ENCODE results near the gene RARB.

Gene RARB

DNA sequence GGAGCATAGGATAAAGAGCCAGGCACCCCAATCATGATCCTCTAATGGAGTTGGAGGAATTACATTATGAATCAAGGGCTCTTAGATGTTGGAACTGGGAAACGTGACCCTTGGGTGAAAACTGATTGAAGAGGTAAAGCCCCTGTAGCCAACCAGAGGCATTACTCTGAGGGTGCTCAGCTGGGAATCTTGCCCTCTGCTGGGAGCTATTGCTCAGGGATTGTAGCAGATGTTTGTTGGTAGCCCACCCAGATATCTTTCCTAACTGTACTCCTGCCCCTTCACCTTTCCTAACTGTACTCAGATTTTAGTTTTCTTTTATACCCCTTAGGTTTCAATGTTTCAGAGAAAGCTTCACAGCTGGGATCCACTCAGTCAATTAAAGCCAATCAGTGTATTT lies 74.2 kb downstream of the RARB start:
- no peak for DNase-seq (ENCODE audit: low read depth, low spot score)
- H3K9me3 ChIP-seq (ENCODE audit: insufficient read depth, low read length), result 0 out of 2 replicates have a peak, but pooled peaks cover 7% of the 10 kb centered on the region
- no peaks in the 10 kb centered on the region for H3K36me3 ChIP-seq (ENCODE audit: insufficient read depth, insufficient read length, low read length)
- H3K4me3 ChIP-seq (ENCODE audit: insufficient read length, low read depth), result no peak overlapping the region
- H3K9ac ChIP-seq (ENCODE audit: insufficient read length, low read depth), result no peak overlapping the region
- H3K27me3 ChIP-seq (ENCODE audit: insufficient read depth, insufficient read length), result no peaks in the 10 kb centered on the region
- no peaks in the 10 kb centered on the region for H3K4me1 ChIP-seq (ENCODE audit: insufficient read depth, insufficient read length)
- TF ChIP-seq ZNF274 (IDR thresholded peaks at IDR 0.05; ENCODE audit: low read depth, low read length) (no peak), SUZ12 (IDR thresholded peaks at IDR 0.05; ENCODE audit: extremely low read depth, insufficient read depth, insufficient read length) (no peak)

DNA sequence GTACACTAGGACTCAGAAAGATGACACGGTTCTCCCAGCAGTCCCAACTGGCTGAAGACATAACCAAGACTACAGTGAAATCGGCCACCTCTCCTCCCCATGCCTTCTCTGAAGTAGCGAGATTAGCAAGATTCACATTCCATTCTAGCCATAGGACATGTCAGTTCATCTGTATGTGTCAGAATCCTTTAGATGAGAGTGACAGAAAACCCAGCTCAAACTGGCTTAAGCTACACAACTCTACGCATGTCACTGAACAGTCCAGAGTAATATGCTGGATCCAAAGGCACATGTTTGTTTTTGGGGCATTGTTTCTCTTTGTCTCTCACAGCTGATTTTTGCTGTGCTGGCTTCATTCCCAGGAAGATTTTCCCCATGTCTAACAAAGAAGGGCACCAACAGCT lies 75.8 kb downstream of the RARB start:
- no peaks in the 10 kb centered on the region for H3K9me3 ChIP-seq (ENCODE audit: insufficient read depth, low read length)
- no peak for DNase-seq (ENCODE audit: low read depth, low spot score)
- H3K36me3 ChIP-seq (ENCODE audit: insufficient read depth, insufficient read length, low read length), result no peaks in the 10 kb centered on the region
- H3K4me1 ChIP-seq (ENCODE audit: insufficient read depth, insufficient read length), result peaks cover 2% of the 10 kb centered on the region
- H3K4me3 ChIP-seq (ENCODE audit: insufficient read length, low read depth), result no peak overlapping the region
- H3K9ac ChIP-seq (ENCODE audit: insufficient read length, low read depth), result no peak overlapping the region
- TF ChIP-seq YY1 (IDR thresholded peaks at IDR 0.05; ENCODE audit: insufficient read depth, insufficient read length) (no peak), ZNF274 (IDR thresholded peaks at IDR 0.05; ENCODE audit: low read depth, low read length) (no peak), SUZ12 (IDR thresholded peaks at IDR 0.05; ENCODE audit: extremely low read depth, insufficient read depth, insufficient read length) (no peak)
- no peaks in the 10 kb centered on the region for H3K27me3 ChIP-seq (ENCODE audit: insufficient read depth, insufficient read length)

- no peak for DNase-seq (ENCODE audit: low read depth, low spot score)
- Histone ChIP-seq H3K4me3 (ENCODE audit: insufficient read length, low read depth) (no peak overlapping the region), H3K4me1 (ENCODE audit: insufficient read depth, insufficient read length) (peaks cover 2% of the 10 kb centered on the region), H3K36me3 (ENCODE audit: insufficient read depth, insufficient read length, low read length) (no peaks in the 10 kb centered on the region), H3K9me3 (ENCODE audit: insufficient read depth, low read length) (no peaks in the 10 kb centered on the region), H3K9ac (ENCODE audit: insufficient read length, low read depth) (no peak overlapping the region), H3K27me3 (ENCODE audit: insufficient read depth, insufficient read length) (no peaks in the 10 kb centered on the region)
- TF ChIP-seq ZNF274 (IDR thresholded peaks at IDR 0.05; ENCODE audit: low read depth, low read length) (no peak), YY1 (IDR thresholded peaks at IDR 0.05; ENCODE audit: insufficient read depth, insufficient read length) (no peak), SUZ12 (IDR thresholded peaks at IDR 0.05; ENCODE audit: extremely low read depth, insufficient read depth, insufficient read length) (no peak)
Observed at GRCh38 chr3:25505581-25505980, 77.5 kb downstream of the RARB start.

GRCh38 chr3:25507811-25508210 lies 79.7 kb downstream of the RARB start:
- H3K36me3 ChIP-seq (ENCODE audit: insufficient read depth, insufficient read length, low read length), result no peaks in the 10 kb centered on the region
- DNase-seq (ENCODE audit: low read depth, low spot score), result no peak
- H3K4me3 ChIP-seq (ENCODE audit: insufficient read length, low read depth), result no peak overlapping the region
- no peak overlapping the region for H3K9ac ChIP-seq (ENCODE audit: insufficient read length, low read depth)
- H3K4me1 ChIP-seq (ENCODE audit: insufficient read depth, insufficient read length), result peaks cover 2% of the 10 kb centered on the region
- H3K27me3 ChIP-seq (ENCODE audit: insufficient read depth, insufficient read length), result no peaks in the 10 kb centered on the region
- TF ChIP-seq YY1 (IDR thresholded peaks at IDR 0.05; ENCODE audit: insufficient read depth, insufficient read length) (no peak), SUZ12 (IDR thresholded peaks at IDR 0.05; ENCODE audit: extremely low read depth, insufficient read depth, insufficient read length) (no peak), ZNF274 (IDR thresholded peaks at IDR 0.05; ENCODE audit: low read depth, low read length) (no peak)
- H3K9me3 ChIP-seq (ENCODE audit: insufficient read depth, low read length), result no peaks in the 10 kb centered on the region

GRCh38 chr3:25508433-25508832 lies 80.4 kb downstream of the RARB start:
- TF ChIP-seq SUZ12 (IDR thresholded peaks at IDR 0.05; ENCODE audit: extremely low read depth, insufficient read depth, insufficient read length), result no peak
- TF ChIP-seq YY1 (IDR thresholded peaks at IDR 0.05; ENCODE audit: insufficient read depth, insufficient read length), result no peak
- TF ChIP-seq ZNF274 (IDR thresholded peaks at IDR 0.05; ENCODE audit: low read depth, low read length), result no peak
- H3K9ac ChIP-seq (ENCODE audit: insufficient read length, low read depth), result no peak overlapping the region
- DNase-seq (ENCODE audit: low read depth, low spot score), result no peak

DNA sequence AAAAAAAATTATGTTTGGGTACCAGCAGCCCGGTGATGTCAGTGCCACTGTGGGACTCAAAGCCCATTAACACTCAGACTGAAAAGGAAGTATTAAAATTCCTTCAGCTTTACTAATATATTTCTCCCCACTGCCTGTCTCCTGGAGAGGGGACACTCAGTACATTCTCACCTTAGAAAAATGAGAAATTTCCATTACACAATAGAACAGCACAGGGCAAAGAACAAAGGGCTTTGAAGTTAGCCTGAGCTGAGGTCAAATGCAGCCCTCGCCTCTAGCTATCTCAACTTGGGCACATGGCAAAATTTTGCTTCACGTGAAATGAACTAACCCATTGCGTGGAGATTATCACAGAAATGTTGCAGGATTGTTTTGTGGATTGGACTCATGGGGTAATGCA lies 80.8 kb downstream of the RARB start:
- no peak for DNase-seq (ENCODE audit: low read depth, low spot score)
- H3K4me3 ChIP-seq (ENCODE audit: insufficient read length, low read depth), result no peak overlapping the region
- no peak overlapping the region for H3K9ac ChIP-seq (ENCODE audit: insufficient read length, low read depth)
- H3K27me3 ChIP-seq (ENCODE audit: insufficient read depth, insufficient read length), result no peaks in the 10 kb centered on the region
- H3K9me3 ChIP-seq (ENCODE audit: insufficient read depth, low read length), result no peaks in the 10 kb centered on the region
- TF ChIP-seq ZNF274 (IDR thresholded peaks at IDR 0.05; ENCODE audit: low read depth, low read length) (no peak), SUZ12 (IDR thresholded peaks at IDR 0.05; ENCODE audit: extremely low read depth, insufficient read depth, insufficient read length) (no peak), YY1 (IDR thresholded peaks at IDR 0.05; ENCODE audit: insufficient read depth, insufficient read length) (no peak)
- H3K36me3 ChIP-seq (ENCODE audit: insufficient read depth, insufficient read length, low read length), result no peaks in the 10 kb centered on the region
- H3K4me1 ChIP-seq (ENCODE audit: insufficient read depth, insufficient read length), result peaks cover 2% of the 10 kb centered on the region

More at GRCh38 chr3:25508433-25508832, 80.4 kb downstream of the RARB start:
- Histone ChIP-seq H3K36me3 (ENCODE audit: insufficient read depth, insufficient read length, low read length) (no peaks in the 10 kb centered on the region), H3K4me1 (ENCODE audit: insufficient read depth, insufficient read length) (peaks cover 2% of the 10 kb centered on the region), H3K4me3 (ENCODE audit: insufficient read length, low read depth) (no peak overlapping the region), H3K27me3 (ENCODE audit: insufficient read depth, insufficient read length) (no peaks in the 10 kb centered on the region), H3K9me3 (ENCODE audit: insufficient read depth, low read length) (no peaks in the 10 kb centered on the region)

DNA sequence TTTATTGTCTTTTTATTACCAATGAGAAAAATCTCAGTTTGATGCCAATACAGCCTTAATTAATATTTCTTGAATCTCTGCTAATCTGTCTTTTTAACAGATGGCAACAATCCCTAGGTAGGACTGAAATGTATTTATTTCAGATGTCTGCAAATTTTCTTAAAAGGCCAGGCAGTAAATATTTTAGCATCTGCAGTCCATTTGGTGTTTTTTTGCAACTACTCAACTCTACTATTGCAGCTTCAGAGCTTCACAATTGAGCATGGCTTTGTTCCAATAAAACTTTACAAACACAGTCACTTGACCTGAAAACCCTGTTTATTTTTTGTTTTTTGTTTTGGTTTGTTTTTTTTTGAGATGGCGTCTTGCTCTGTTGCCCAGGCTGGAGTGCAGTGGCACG lies 82.7 kb downstream of the RARB start:
- Histone ChIP-seq H3K9me3 (ENCODE audit: insufficient read depth, low read length) (no peaks in the 10 kb centered on the region), H3K4me1 (ENCODE audit: insufficient read depth, insufficient read length) (peaks cover 2% of the 10 kb centered on the region), H3K9ac (ENCODE audit: insufficient read length, low read depth) (no peak overlapping the region), H3K27me3 (ENCODE audit: insufficient read depth, insufficient read length) (no peaks in the 10 kb centered on the region), H3K36me3 (ENCODE audit: insufficient read depth, insufficient read length, low read length) (no peaks in the 10 kb centered on the region), H3K4me3 (ENCODE audit: insufficient read length, low read depth) (no peak overlapping the region)
- TF ChIP-seq ZNF274 (IDR thresholded peaks at IDR 0.05; ENCODE audit: low read depth, low read length), result no peak
- no peak for TF ChIP-seq SUZ12 (IDR thresholded peaks at IDR 0.05; ENCODE audit: extremely low read depth, insufficient read depth, insufficient read length)
- no peak for TF ChIP-seq YY1 (IDR thresholded peaks at IDR 0.05; ENCODE audit: insufficient read depth, insufficient read length)
- no peak for DNase-seq (ENCODE audit: low read depth, low spot score)

All from NT2/D1 (cell line).